ENCODE results near the gene SPDYC.

The SPDYC gene

GRCh38 chr11:65214212-65214845, 44.3 kb downstream of the SPDYC start:
- no peak overlapping the region for H3K4me3 ChIP-seq (ENCODE audit: insufficient read depth, low read length, poor library complexity, severe bottlenecking)
- H3K79me2 ChIP-seq (ENCODE audit: insufficient read depth, low read length) = no peaks in the 10 kb centered on the region
- H3K9ac ChIP-seq (ENCODE audit: low read length) = no peak overlapping the region
- H3F3A ChIP-seq (ENCODE audit: insufficient read depth) = no peaks in the 10 kb centered on the region
- H3K9me3 ChIP-seq (ENCODE audit: insufficient read depth, low read length) = no peaks in the 10 kb centered on the region
- no peaks in the 10 kb centered on the region for H3K36me3 ChIP-seq (ENCODE audit: low read length)
- TF ChIP-seq EZH2phosphoT487 (conservative IDR thresholded peaks at IDR 0.05; ENCODE audit: low read length) = no peak
- TF ChIP-seq, protein P1, sequence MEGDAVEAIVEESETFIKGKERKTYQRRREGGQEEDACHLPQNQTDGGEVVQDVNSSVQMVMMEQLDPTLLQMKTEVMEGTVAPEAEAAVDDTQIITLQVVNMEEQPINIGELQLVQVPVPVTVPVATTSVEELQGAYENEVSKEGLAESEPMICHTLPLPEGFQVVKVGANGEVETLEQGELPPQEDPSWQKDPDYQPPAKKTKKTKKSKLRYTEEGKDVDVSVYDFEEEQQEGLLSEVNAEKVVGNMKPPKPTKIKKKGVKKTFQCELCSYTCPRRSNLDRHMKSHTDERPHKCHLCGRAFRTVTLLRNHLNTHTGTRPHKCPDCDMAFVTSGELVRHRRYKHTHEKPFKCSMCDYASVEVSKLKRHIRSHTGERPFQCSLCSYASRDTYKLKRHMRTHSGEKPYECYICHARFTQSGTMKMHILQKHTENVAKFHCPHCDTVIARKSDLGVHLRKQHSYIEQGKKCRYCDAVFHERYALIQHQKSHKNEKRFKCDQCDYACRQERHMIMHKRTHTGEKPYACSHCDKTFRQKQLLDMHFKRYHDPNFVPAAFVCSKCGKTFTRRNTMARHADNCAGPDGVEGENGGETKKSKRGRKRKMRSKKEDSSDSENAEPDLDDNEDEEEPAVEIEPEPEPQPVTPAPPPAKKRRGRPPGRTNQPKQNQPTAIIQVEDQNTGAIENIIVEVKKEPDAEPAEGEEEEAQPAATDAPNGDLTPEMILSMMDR (IDR thresholded peaks at IDR 0.05; ENCODE audit: insufficient read depth, low read length, poor library complexity, severe bottlenecking) = no peak
- H3K9me2 ChIP-seq (replicated peaks; ENCODE audit: insufficient read depth, low read length) = no peaks in the 10 kb centered on the region
- no peaks in the 10 kb centered on the region for H3K27me3 ChIP-seq (ENCODE audit: low read length)
- no peak overlapping the region for H3K4me2 ChIP-seq (ENCODE audit: low read depth, low read length, poor library complexity, severe bottlenecking)
- no peak overlapping the region for H2AFZ ChIP-seq (ENCODE audit: low read depth, low read length, severe bottlenecking)
- H3K27ac ChIP-seq (ENCODE audit: low read depth, low read length) = no peak overlapping the region
- H4K20me1 ChIP-seq (ENCODE audit: low read depth, low read length) = no peaks in the 10 kb centered on the region

DNA sequence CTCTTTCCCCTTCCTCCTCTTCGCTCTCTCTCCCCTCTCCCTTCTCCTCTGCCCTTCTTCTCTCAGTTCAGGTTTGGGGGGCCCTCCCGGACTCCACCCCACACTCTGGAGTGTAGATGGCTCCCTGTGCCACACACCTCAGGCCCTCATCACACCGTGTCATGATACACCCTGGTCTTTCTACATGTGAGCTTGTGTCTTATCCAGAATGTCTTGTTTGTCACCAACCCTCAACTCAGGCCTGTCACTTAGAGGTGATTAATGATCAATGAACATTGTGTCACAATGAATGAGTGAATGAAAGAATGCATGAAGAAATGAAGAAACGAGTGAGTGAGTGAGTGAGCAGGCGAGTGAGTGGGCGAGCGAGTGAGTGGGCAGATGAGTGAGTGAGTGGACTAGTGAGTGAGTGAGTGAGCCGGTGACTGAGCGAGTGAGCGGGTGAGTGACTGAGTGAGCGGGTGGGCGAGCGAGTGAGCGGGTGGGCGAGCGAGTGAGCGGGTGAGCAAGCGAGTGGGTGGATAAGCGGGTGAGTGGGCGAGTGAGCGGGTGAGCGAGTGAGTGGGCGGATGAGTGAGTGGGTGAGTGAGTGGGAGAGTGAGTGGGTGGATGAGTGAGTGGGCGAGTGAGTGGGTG, 45.5 kb downstream of the SPDYC start:
- no peak for TF ChIP-seq EZH2phosphoT487 (conservative IDR thresholded peaks at IDR 0.05; ENCODE audit: low read length)
- TF ChIP-seq, protein P1 (IDR thresholded peaks at IDR 0.05; ENCODE audit: insufficient read depth, low read length, poor library complexity, severe bottlenecking) = no peak
- Histone ChIP-seq H4K20me1 (ENCODE audit: low read depth, low read length) (no peaks in the 10 kb centered on the region), H3K36me3 (ENCODE audit: low read length) (no peaks in the 10 kb centered on the region), H3K9me3 (ENCODE audit: insufficient read depth, low read length) (no peaks in the 10 kb centered on the region), H3K9ac (ENCODE audit: low read length) (no peak overlapping the region), H3K4me3 (ENCODE audit: insufficient read depth, low read length, poor library complexity, severe bottlenecking) (no peak overlapping the region), H3K27ac (ENCODE audit: low read depth, low read length) (no peak overlapping the region), H3K27me3 (ENCODE audit: low read length) (no peaks in the 10 kb centered on the region), H3F3A (ENCODE audit: insufficient read depth) (no peaks in the 10 kb centered on the region), H2AFZ (ENCODE audit: low read depth, low read length, severe bottlenecking) (no peak overlapping the region), H3K4me2 (ENCODE audit: low read depth, low read length, poor library complexity, severe bottlenecking) (no peak overlapping the region), H3K9me2 (replicated peaks; ENCODE audit: insufficient read depth, low read length) (no peaks in the 10 kb centered on the region), H3K79me2 (ENCODE audit: insufficient read depth, low read length) (no peaks in the 10 kb centered on the region)

GRCh38 chr11:65216830-65217229, 46.8 kb downstream of the SPDYC start:
- Histone ChIP-seq H3F3A (ENCODE audit: insufficient read depth) (no peaks in the 10 kb centered on the region), H4K20me1 (ENCODE audit: low read depth, low read length) (no peaks in the 10 kb centered on the region), H2AFZ (ENCODE audit: low read depth, low read length, severe bottlenecking) (no peak overlapping the region), H3K36me3 (ENCODE audit: low read length) (no peaks in the 10 kb centered on the region), H3K79me2 (ENCODE audit: insufficient read depth, low read length) (no peaks in the 10 kb centered on the region), H3K9me3 (ENCODE audit: insufficient read depth, low read length) (no peaks in the 10 kb centered on the region), H3K4me2 (ENCODE audit: low read depth, low read length, poor library complexity, severe bottlenecking) (no peak overlapping the region), H3K27me3 (ENCODE audit: low read length) (no peaks in the 10 kb centered on the region), H3K4me3 (ENCODE audit: insufficient read depth, low read length, poor library complexity, severe bottlenecking) (no peak overlapping the region), H3K9ac (ENCODE audit: low read length) (no peak overlapping the region), H3K9me2 (replicated peaks; ENCODE audit: insufficient read depth, low read length) (no peaks in the 10 kb centered on the region), H3K27ac (ENCODE audit: low read depth, low read length) (no peak overlapping the region)
- TF ChIP-seq EZH2phosphoT487 (conservative IDR thresholded peaks at IDR 0.05; ENCODE audit: low read length) = no peak
- TF ChIP-seq, protein P1 (IDR thresholded peaks at IDR 0.05; ENCODE audit: insufficient read depth, low read length, poor library complexity, severe bottlenecking) = no peak
